ENCODE data around the gene NBEAL1. TPM values are rescaled to one million over a fixed set of nuclear protein-coding genes. Genes with fewer than 3 reads are reported as not detected.
A peak's percentile ranks its signal among the peaks of the same experiment; 100 is the strongest.
"Not testable (repeated sequence)": the region's sequence is repeated elsewhere in the genome, so short reads cannot be mapped to it uniquely, and the experiment has no call there.

The NBEAL1 gene
- total RNA-seq, 2 donors from 2014 or later: 12.9 to 16.0 TPM

DNA sequence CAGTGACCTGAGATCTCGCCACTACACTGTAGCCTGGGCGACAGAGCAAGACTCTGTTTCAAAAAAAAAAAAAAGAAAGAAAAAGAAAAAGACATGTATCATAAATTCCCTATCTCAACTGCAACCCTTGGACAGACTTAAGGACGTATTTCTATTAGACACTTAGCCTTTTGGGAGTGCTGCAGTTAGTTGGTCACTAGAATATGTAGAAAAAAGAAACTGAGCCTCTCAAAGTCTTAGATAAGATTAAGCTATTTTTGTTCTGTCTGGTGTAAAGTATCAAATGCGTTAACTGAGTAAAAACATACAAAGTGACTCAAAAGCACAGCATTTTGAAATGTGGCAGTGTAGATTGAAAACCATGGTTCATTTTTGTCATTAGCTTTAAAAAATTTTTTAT, 7.3 kb downstream of the NBEAL1 start:
- H3K27me3 Mint-ChIP-seq (ENCODE audit: low read depth): no peaks in the 10 kb centered on the region
- H3K4me1 Mint-ChIP-seq (ENCODE audit: low read depth): peaks cover 23% of the 10 kb centered on the region
- no peaks in the 10 kb centered on the region for H3K36me3 Mint-ChIP-seq (ENCODE audit: insufficient read depth in 2 of 2)
- no peaks in the 10 kb centered on the region for H3K9me3 Mint-ChIP-seq
- H3K4me3 Mint-ChIP-seq: no peak overlapping the region
- no peak overlapping the region for H3K27ac Mint-ChIP-seq
- DNase-seq (no peak), ATAC-seq (replicated peaks in 1 of 2) (no peak)

DNA sequence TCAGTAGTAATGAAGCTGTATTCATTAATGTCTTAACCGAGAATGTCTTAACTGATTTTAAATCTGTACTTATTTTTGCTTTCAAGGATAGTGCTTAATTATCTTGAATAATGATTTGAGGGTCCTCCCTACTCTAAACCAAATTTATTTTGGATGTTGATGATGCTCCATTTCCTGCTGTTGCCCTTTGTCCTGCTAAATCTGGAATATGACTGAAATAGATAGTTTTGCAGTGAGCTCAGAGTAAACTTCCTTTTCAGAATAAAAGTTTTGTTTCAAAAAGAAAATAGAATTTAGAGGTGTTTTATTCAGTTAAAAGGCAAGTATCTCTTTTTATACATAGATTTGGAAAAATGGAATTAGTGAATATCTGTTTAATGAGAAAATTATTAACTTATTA, 8.1 kb downstream of the NBEAL1 start:
- ATAC-seq (replicated peaks in 1 of 2) (no peak), DNase-seq (no peak)
- Mint-ChIP-seq H3K4me3 (no peak overlapping the region), H3K36me3 (ENCODE audit: insufficient read depth in 2 of 2) (no peaks in the 10 kb centered on the region), H3K4me1 (ENCODE audit: low read depth) (peaks cover 19% of the 10 kb centered on the region), H3K9me3 (no peaks in the 10 kb centered on the region), H3K27ac (no peak overlapping the region), H3K27me3 (ENCODE audit: low read depth) (no peaks in the 10 kb centered on the region)

DNA sequence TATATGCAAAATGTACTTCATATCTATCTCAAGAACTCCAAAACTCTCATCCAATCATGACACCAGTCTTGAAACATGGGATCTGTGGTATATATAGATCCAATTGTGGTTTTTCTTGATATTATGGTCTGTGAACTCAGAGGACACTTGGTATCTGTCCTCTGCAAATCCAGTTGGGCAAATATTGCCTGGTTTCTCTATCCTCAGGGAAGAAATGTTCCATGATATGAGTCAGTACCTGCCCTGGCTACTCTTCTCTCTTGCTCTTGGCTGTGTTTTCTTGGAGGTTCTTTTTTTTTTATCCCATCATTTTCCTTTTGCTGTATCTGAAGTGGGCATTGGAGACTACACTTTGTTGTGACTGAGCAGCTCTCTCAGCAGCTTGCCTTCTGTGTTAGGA, 10.9 kb downstream of the NBEAL1 start:
- Mint-ChIP-seq H3K4me3 (no peak overlapping the region), H3K27me3 (ENCODE audit: low read depth) (no peaks in the 10 kb centered on the region), H3K4me1 (ENCODE audit: low read depth) (peaks cover 4% of the 10 kb centered on the region), H3K9me3 (no peaks in the 10 kb centered on the region), H3K36me3 (ENCODE audit: insufficient read depth in 2 of 2) (no peaks in the 10 kb centered on the region), H3K27ac (no peak overlapping the region)
- ATAC-seq (replicated peaks in 1 of 2) (no peak), DNase-seq (no peak)

DNA sequence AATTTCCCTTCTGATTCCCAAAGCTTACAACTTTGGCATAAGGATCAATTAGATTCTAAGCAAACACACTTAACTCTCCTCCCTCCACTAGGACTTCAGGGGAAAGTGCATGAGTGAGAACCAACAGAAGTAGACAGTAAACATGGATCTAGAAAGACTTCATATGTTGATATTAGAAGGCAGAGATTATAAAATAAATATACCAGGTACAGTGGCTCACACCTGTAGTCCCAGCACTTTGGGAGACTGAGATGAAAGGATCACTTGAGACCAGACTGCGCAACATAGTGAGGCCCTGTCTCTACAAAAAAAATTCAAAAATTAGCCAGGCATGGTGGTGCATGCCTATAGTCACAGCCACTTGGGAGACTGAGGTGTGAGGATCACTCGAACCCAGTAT, 15.9 kb downstream of the NBEAL1 start:
- no peaks in the 10 kb centered on the region for H3K27me3 Mint-ChIP-seq (ENCODE audit: low read depth)
- ATAC-seq (replicated peaks in 1 of 2) (no peak), DNase-seq (no peak)
- no peak overlapping the region for H3K4me3 Mint-ChIP-seq
- H3K36me3 Mint-ChIP-seq (ENCODE audit: insufficient read depth in 2 of 2): peaks cover 0 to 2% of the 10 kb centered on the region in 2 donors
- peaks cover 0 to 4% of the 10 kb centered on the region in 2 donors for H3K9me3 Mint-ChIP-seq
- peaks cover 23% of the 10 kb centered on the region for H3K4me1 Mint-ChIP-seq (ENCODE audit: low read depth)
- no peak overlapping the region for H3K27ac Mint-ChIP-seq

DNA sequence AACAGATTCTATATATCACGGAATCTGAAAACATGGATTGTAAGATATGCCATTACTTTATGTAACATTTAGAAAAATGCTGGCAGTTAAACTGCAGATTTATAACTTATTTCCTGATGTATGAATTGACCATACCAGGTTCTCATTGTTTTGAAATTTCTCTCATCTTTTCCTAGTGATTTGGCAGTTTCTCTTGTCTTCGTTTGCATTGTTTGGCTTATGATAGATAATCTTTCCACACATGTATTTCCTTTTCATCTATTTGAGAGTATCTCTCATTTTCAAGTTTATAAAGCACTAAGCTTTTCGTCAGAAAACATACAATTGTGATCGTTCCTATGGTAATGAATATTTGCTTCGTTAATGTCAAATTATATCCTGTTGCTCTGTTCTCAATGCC, 16.3 kb downstream of the NBEAL1 start:
- Mint-ChIP-seq H3K36me3 (ENCODE audit: insufficient read depth in 2 of 2) (peaks cover 0 to 2% of the 10 kb centered on the region in 2 donors), H3K27ac (no peak overlapping the region), H3K9me3 (peaks cover 0 to 4% of the 10 kb centered on the region in 2 donors), H3K27me3 (ENCODE audit: low read depth) (no peaks in the 10 kb centered on the region), H3K4me3 (no peak overlapping the region), H3K4me1 (ENCODE audit: low read depth) (peaks cover 23% of the 10 kb centered on the region)
- DNase-seq: no peak
- ATAC-seq (replicated peaks in 1 of 2): no peak

DNA sequence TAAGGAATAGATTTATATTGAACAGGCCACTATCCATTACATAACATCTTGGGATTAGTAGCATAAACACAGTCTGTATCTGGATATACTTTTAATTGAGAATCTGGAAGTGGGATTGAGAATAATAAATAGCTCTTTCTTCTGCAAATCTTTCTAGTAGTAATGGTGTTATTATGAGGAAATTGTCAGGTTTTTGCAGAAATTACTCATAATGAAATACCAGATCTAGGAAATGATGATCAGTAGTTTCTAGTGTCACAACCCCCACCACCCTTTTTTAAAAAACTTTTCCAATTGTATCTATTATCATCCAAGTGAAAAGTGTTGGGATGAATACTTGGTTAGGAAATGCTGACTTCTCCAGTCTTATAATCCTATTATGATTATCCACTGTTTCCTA, 18.7 kb downstream of the NBEAL1 start:
- Mint-ChIP-seq H3K4me1 (ENCODE audit: low read depth) (peaks cover 23% of the 10 kb centered on the region), H3K27me3 (ENCODE audit: low read depth) (no peaks in the 10 kb centered on the region), H3K4me3 (no peak overlapping the region), H3K36me3 (ENCODE audit: insufficient read depth in 2 of 2) (peaks cover 0 to 2% of the 10 kb centered on the region in 2 donors), H3K9me3 (peaks cover 0 to 4% of the 10 kb centered on the region in 2 donors), H3K27ac (peak overlapping the region; percentile 34)
- DNase-seq (no peak), ATAC-seq (replicated peaks in 1 of 2) (no peak)

DNA sequence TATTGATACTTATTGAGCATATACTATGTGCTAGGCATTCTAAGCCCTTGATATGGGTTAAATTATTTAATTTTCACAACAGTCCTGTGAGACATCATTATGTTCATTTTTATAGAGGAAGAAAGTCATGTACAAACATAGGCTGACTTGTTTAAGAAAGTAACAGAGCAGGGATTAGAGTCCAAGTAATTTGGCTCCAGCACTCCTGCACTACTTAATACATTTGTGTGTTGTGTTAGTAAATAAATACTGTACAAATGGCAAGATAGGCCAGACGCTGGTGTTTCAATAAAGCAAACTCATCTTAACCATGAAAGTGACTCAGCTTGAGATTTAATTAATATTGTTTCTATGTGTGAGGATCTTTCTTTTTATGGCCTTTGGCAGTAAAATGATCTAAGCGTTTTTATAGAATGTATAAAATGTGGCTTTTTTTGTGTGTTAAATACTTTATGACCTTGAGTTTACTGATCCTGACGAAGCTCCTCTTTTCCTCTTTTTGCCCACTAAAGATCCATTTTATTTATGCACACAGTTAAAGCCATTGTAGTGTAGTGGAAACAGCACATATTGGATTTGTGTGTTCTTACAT, 21.3 kb downstream of the NBEAL1 start:
- ATAC-seq (replicated peaks in 1 of 2) (no peak), DNase-seq (no peak)
- Mint-ChIP-seq H3K4me1 (ENCODE audit: low read depth) (peaks cover 19% of the 10 kb centered on the region), H3K9me3 (peaks cover 0 to 4% of the 10 kb centered on the region in 2 donors), H3K27me3 (ENCODE audit: low read depth) (no peaks in the 10 kb centered on the region), H3K4me3 (no peak overlapping the region), H3K36me3 (ENCODE audit: insufficient read depth in 2 of 2) (peaks cover 0 to 4% of the 10 kb centered on the region in 2 donors), H3K27ac (no peak overlapping the region)

DNA sequence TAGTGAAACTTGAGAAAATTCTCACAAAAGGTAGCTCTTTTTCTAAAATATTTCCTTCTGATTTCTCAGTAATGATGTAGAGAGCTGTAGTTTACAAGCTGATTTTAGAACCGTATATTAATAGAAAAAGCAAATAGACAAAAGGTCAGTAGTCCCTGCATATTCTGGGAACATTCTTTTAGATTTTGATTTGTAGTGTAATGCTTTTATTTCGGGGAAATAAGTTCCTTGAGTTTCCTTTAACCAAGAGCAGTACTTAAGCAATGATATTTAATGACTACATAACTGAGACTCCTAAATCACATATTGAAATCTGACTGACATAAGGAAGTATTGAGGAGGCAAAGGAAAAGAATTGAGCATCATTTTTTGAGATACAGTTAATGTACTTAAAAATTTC, 22.4 kb downstream of the NBEAL1 start:
- no peak for ATAC-seq (replicated peaks in 1 of 2)

DNA sequence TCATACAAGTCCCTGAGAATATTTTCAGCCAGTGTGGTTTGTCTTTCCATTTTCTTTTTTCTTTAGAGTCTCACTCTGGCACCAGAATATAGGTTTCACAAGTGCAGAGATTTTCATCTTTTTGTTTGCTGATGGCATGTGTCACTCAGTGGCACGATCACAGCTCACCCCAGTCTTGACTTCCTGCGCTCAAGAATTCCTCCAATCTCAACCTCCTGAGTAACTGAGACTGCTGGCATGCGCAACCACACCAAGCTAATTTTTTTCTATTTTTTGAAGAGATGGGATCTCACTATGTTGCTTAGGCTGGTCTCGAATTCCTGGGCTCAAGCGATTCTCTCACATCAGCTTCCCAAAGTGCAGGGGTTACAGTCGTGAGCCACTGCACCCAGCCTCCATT, 23.9 kb downstream of the NBEAL1 start:
- H3K9me3 Mint-ChIP-seq: no peaks in the 10 kb centered on the region
- no peak for DNase-seq
- no peak overlapping the region for H3K27ac Mint-ChIP-seq
- H3K27me3 Mint-ChIP-seq (ENCODE audit: low read depth): no peaks in the 10 kb centered on the region
- H3K4me3 Mint-ChIP-seq: no peak overlapping the region
- peaks cover 5% of the 10 kb centered on the region for H3K4me1 Mint-ChIP-seq (ENCODE audit: low read depth)
- peaks cover 0 to 2% of the 10 kb centered on the region in 2 donors for H3K36me3 Mint-ChIP-seq (ENCODE audit: insufficient read depth in 2 of 2)
- no peak for ATAC-seq (replicated peaks in 1 of 2)

More for the DNA sequence above, 22.4 kb downstream of the NBEAL1 start:
- H3K9me3 Mint-ChIP-seq: peaks cover 0 to under 1% of the 10 kb centered on the region in 2 donors
- peaks cover 16% of the 10 kb centered on the region for H3K4me1 Mint-ChIP-seq (ENCODE audit: low read depth)
- H3K27me3 Mint-ChIP-seq (ENCODE audit: low read depth): no peaks in the 10 kb centered on the region
- DNase-seq: no peak
- no peak overlapping the region for H3K27ac Mint-ChIP-seq
- H3K36me3 Mint-ChIP-seq (ENCODE audit: insufficient read depth in 2 of 2): peaks cover 0 to 4% of the 10 kb centered on the region in 2 donors
- H3K4me3 Mint-ChIP-seq: no peak overlapping the region

DNA sequence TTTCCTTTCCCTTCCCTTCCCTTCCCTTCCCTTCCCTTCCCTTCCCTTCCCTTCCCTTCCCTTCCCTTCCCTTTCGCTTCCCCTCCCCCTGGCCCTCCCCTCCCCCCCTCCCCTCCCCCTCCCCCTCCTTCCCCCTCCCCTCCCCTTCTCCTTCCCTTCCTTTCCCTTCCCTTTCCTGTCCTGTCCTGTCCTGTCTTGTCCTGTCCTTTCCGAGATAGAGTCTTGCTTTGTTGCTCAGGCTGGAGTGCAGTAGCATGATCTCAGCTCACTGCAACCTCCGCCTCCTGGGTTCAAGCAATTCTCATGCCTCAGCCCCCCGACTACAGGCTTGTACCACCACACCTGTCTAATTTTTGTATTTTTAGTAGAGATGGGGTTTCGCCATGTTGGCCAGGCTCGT, 24.5 kb downstream of the NBEAL1 start:
- H3K27ac Mint-ChIP-seq; H3K36me3 Mint-ChIP-seq (ENCODE audit: insufficient read depth in 2 of 2); H3K4me1 Mint-ChIP-seq (ENCODE audit: low read depth); DNase-seq; H3K27me3 Mint-ChIP-seq (ENCODE audit: low read depth); H3K4me3 Mint-ChIP-seq; H3K9me3 Mint-ChIP-seq; ATAC-seq (replicated peaks in 1 of 2): not testable (repeated sequence)

DNA sequence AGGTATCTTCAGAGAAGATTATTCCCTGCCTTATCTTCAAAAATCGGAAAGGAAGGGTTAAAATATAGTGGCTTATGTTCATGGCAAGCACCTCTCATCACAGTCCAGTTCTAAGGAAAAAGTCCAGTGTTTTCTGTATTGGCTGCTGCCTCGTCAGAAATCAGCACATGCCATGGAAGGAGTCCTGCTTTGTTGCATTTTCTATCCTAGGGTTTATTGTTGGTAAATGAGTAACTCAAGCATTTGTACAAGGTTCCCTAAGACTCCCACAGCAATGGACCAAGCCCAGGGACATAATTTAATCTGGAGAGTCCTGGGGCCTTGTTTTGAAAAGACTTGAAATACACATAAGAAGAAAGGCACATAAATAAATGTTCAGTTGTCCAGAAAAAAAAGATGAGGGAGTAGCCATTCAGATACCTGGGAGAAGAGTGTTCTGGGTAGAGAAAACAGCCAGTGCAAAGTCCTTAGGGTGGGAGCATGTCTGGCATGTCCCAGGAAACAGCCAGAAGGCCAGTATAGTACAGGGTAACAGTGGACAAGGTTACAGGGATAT, 26.4 kb downstream of the NBEAL1 start:
- no peaks in the 10 kb centered on the region for H3K27me3 Mint-ChIP-seq (ENCODE audit: low read depth)
- no peak overlapping the region for H3K27ac Mint-ChIP-seq
- DNase-seq (no peak), ATAC-seq (replicated peaks in 1 of 2) (no peak)
- no peaks in the 10 kb centered on the region for H3K9me3 Mint-ChIP-seq
- H3K4me3 Mint-ChIP-seq: no peak overlapping the region
- H3K4me1 Mint-ChIP-seq (ENCODE audit: low read depth): no peaks in the 10 kb centered on the region
- peaks cover 0 to 2% of the 10 kb centered on the region in 2 donors for H3K36me3 Mint-ChIP-seq (ENCODE audit: insufficient read depth in 2 of 2)

DNA sequence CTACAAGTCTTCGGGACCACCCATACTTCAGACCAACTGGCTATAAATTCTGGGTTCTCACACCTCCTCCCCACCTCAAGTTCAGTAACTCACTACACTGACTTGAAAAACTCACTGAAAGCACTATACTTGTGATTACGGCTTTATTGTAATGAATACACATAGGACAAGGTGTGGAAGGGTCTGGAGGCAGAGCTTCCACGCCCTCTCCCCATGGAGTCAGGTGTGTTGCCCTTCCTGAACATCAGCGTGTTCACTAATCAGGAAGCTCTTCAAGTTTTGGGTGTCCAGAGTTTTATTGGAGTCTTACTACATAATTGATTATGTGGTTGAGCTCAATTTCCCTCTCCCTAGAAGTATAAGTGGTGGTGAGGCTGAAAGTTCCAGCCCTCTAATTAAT, 27.5 kb downstream of the NBEAL1 start:
- Mint-ChIP-seq H3K9me3 (no peaks in the 10 kb centered on the region), H3K27ac (no peak overlapping the region), H3K4me1 (ENCODE audit: low read depth) (no peaks in the 10 kb centered on the region), H3K4me3 (no peak overlapping the region), H3K27me3 (ENCODE audit: low read depth) (no peaks in the 10 kb centered on the region), H3K36me3 (ENCODE audit: insufficient read depth in 2 of 2) (peaks cover 0 to 2% of the 10 kb centered on the region in 2 donors)
- ATAC-seq (replicated peaks in 1 of 2) (no peak), DNase-seq (no peak)

DNA sequence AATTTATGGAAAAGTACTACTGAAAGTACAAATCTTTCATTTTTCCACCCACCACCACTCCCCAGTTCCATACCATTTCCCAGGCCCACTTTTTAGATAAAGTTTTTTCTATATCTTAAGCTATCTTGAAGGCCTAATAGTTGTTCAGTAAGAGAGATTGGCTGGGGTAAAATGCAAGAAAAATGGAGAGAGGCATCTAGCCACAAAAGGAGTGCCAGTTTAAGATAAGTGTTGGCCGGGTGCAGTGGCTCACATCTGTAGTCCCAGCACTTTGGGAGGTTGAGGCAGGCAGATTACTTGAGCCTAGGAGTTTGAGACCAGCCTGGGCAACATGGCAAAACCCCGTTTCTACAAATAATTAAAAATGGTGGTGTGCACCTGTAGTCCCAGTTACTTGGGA, 28.6 kb downstream of the NBEAL1 start:
- Mint-ChIP-seq H3K27me3 (ENCODE audit: low read depth) (no peaks in the 10 kb centered on the region), H3K27ac (no peak overlapping the region), H3K4me3 (no peak overlapping the region), H3K9me3 (no peaks in the 10 kb centered on the region), H3K36me3 (ENCODE audit: insufficient read depth in 2 of 2) (peaks cover 0 to 2% of the 10 kb centered on the region in 2 donors), H3K4me1 (ENCODE audit: low read depth) (no peaks in the 10 kb centered on the region)
- ATAC-seq (replicated peaks in 1 of 2) (no peak), DNase-seq (no peak)

DNA sequence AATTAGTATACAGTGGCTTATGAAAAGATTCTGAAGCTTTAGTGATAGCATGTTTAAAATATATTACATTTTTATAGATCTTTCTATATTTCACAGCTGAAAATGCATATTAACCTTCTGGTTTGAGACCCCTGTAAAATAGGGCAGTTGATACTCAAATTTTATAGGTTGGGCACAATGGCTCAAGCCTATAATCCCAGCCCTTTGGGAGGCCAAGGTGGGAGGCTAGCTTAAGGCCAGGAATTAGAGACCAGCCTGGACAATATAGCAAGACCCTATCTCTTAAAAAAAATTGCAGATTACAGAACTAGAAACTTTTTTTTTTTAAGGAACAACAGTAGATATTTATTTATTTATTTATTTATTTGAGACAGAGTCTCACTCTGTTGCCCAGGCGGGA, 31.2 kb downstream of the NBEAL1 start:
- no peak overlapping the region for H3K27ac Mint-ChIP-seq
- DNase-seq: no peak
- no peak for ATAC-seq (replicated peaks in 1 of 2)
- H3K4me3 Mint-ChIP-seq: no peak overlapping the region
- no peaks in the 10 kb centered on the region for H3K27me3 Mint-ChIP-seq (ENCODE audit: low read depth)
- H3K9me3 Mint-ChIP-seq: no peaks in the 10 kb centered on the region
- H3K4me1 Mint-ChIP-seq (ENCODE audit: low read depth): no peaks in the 10 kb centered on the region
- no peaks in the 10 kb centered on the region for H3K36me3 Mint-ChIP-seq (ENCODE audit: insufficient read depth in 2 of 2)

Data from activated T-cell treated with anti-CD3 and anti-CD28 coated beads, Interleukin-2, amount 50 U/mL, for 72 hours (primary cell).